Activated CD4-positive, alpha-beta T cell treated with anti-CD3 and anti-CD28 coated beads, Interleukin-2, Interleukin-6, amounts not matched to agents 100 ng/mL and 50 ng/mL, durations not matched to agents 16 hours and 8 hours (primary cell): Measurements from ENCODE around the gene TMUB2.
"Not testable (repeated sequence)": the region's sequence is repeated elsewhere in the genome, so short reads cannot be mapped to it uniquely, and the experiment has no call there.

Experiments used
- DNase-seq: peaks from one replicate; pipeline ENCODE4 v3.0.0-alpha.2; 2020

The TMUB2 gene

GRCh38 chr17:44186307-44187130, at the start of gene TMUB2:
Gene TMUB2 (plus strand): TSS chr17:44186972. CDS start chr17:44187709, 737 bp downstream.
- DNase-seq: peak; percentile 99

GRCh38 chr17:44137891-44138709, 48.7 kb upstream of the TMUB2 start:
- DNase-seq: peak; percentile 78

GRCh38 chr17:44143921-44144320, 42.9 kb upstream of the TMUB2 start:
- not testable (repeated sequence) for DNase-seq

GRCh38 chr17:44144966-44145739, 41.6 kb upstream of the TMUB2 start:
- DNase-seq: no peak

- DNase-seq: no peak
Measured at GRCh38 chr17:44146375-44147346, 40.1 kb upstream of the TMUB2 start.

GRCh38 chr17:44147812-44148211, 39.0 kb upstream of the TMUB2 start:
- DNase-seq: no peak

GRCh38 chr17:44149066-44149465, 37.7 kb upstream of the TMUB2 start:
- DNase-seq: not testable (repeated sequence)

GRCh38 chr17:44149750-44150329, 36.9 kb upstream of the TMUB2 start:
- DNase-seq: no peak

- no peak for DNase-seq
Measured at GRCh38 chr17:44152875-44153274, 33.9 kb upstream of the TMUB2 start.

- no peak for DNase-seq
Measured at GRCh38 chr17:44155488-44155887, 31.3 kb upstream of the TMUB2 start.

- peak; percentile 59 for DNase-seq
Measured at GRCh38 chr17:44159519-44160210, 27.1 kb upstream of the TMUB2 start.

- DNase-seq: no peak
Measured at GRCh38 chr17:44164476-44164875, 22.3 kb upstream of the TMUB2 start.

GRCh38 chr17:44167181-44167861, 19.5 kb upstream of the TMUB2 start:
- DNase-seq: no peak

- no peak for DNase-seq
Measured at GRCh38 chr17:44170135-44170498, 16.7 kb upstream of the TMUB2 start.

- no peak for DNase-seq
Measured at GRCh38 chr17:44170499-44171201, 16.1 kb upstream of the TMUB2 start, which contains the start of gene ASB16. Gene ASB16 (plus strand): TSS chr17:44170704. CDS start chr17:44170790, 86 bp downstream.

- no peak for DNase-seq
Measured at GRCh38 chr17:44171931-44172455, 14.8 kb upstream of the TMUB2 start.

- DNase-seq: no peak
Measured at GRCh38 chr17:44174427-44174826, 12.3 kb upstream of the TMUB2 start.

- DNase-seq: no peak
Measured at GRCh38 chr17:44176257-44176656, 10.5 kb upstream of the TMUB2 start.
